Measurements from ENCODE around the gene SLC6A6.

DNA sequence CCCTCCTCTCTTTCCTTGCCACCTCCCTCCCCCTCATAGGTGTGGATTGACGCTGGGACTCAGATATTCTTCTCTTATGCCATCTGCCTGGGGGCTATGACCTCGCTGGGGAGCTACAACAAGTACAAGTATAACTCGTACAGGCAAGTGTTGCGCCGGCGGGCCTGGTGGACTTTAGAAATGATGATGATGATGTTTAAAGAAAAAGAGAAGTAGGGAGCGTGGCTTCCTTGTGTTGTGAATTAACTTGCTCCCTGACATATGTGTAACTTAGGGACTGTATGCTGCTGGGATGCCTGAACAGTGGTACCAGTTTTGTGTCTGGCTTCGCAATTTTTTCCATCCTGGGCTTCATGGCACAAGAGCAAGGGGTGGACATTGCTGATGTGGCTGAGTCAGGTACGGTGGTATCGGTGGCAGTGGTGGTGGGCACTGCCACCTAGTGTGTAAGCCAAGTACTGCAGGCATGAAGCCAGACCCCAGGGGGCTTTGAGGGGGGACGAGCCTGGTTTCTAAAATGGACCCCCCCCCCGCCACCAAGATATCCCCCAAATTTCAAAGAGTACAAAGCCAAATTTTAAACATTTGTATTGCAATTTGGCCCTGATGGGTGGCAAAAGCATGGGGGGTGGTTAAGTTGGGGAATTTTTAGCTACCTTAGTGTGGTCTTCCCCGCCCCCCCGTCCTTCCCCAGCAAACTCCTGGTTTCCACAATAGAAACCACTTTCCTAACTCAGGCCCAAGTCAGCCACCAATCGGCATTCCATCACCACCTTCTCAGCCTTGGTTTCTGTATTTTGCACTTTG is 65.6 kb downstream of the SLC6A6 start:
- TF ChIP-seq, protein P1, sequence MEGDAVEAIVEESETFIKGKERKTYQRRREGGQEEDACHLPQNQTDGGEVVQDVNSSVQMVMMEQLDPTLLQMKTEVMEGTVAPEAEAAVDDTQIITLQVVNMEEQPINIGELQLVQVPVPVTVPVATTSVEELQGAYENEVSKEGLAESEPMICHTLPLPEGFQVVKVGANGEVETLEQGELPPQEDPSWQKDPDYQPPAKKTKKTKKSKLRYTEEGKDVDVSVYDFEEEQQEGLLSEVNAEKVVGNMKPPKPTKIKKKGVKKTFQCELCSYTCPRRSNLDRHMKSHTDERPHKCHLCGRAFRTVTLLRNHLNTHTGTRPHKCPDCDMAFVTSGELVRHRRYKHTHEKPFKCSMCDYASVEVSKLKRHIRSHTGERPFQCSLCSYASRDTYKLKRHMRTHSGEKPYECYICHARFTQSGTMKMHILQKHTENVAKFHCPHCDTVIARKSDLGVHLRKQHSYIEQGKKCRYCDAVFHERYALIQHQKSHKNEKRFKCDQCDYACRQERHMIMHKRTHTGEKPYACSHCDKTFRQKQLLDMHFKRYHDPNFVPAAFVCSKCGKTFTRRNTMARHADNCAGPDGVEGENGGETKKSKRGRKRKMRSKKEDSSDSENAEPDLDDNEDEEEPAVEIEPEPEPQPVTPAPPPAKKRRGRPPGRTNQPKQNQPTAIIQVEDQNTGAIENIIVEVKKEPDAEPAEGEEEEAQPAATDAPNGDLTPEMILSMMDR (IDR thresholded peaks at IDR 0.05): peak; percentile 78 to 94 (median 88)
- TF ChIP-seq POLR2A (IDR thresholded peaks at IDR 0.05): no peak

Data from body of pancreas (tissue), 4 donors.